B cell (primary cell): Measurements from ENCODE around the gene PTPRN2.

ENCODE experiments used
- EZH2 ChIP-seq: IDR thresholded peaks from 2 replicates; pipeline ENCODE4 v1.6.1; 2012; ENCODE audit warnings: borderline replicate concordance, low read depth, mild to moderate bottlenecking, moderate library complexity, low read length; ENCODE audit not compliant: insufficient read depth, poor library complexity, severe bottlenecking
- TF ChIP-seq, protein P1 (sequence below): fragments of 200-600 bp; IDR thresholded peaks from one replicate; pipeline ENCODE4 v1.8.0; 2022; ENCODE audit warnings: antibody characterized with exemption, mild to moderate bottlenecking

DNA sequence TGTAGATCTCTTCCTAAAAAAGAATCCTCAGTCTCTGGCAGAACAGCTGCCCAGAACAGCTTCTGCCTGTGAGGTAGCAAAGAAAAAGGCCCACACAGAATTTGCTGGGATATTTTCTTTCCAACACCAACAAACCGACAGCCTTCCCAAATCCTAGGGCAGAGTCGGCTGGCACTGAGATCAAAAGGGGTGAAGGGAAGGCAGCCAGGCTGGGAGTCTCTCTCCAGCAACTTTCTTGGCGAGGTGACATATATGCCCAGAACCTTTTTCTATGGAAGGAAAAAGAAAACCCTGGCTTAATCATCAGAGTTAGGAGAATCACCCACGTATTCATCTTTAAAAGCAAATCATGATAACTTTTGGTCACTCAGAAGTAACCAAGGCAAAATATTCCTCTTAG lies 971.2 kb downstream of the PTPRN2 start:
- TF ChIP-seq, protein P1, sequence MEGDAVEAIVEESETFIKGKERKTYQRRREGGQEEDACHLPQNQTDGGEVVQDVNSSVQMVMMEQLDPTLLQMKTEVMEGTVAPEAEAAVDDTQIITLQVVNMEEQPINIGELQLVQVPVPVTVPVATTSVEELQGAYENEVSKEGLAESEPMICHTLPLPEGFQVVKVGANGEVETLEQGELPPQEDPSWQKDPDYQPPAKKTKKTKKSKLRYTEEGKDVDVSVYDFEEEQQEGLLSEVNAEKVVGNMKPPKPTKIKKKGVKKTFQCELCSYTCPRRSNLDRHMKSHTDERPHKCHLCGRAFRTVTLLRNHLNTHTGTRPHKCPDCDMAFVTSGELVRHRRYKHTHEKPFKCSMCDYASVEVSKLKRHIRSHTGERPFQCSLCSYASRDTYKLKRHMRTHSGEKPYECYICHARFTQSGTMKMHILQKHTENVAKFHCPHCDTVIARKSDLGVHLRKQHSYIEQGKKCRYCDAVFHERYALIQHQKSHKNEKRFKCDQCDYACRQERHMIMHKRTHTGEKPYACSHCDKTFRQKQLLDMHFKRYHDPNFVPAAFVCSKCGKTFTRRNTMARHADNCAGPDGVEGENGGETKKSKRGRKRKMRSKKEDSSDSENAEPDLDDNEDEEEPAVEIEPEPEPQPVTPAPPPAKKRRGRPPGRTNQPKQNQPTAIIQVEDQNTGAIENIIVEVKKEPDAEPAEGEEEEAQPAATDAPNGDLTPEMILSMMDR: no peak
- TF ChIP-seq EZH2: no peak
